ENCODE results near the gene SLC44A3.

DNA sequence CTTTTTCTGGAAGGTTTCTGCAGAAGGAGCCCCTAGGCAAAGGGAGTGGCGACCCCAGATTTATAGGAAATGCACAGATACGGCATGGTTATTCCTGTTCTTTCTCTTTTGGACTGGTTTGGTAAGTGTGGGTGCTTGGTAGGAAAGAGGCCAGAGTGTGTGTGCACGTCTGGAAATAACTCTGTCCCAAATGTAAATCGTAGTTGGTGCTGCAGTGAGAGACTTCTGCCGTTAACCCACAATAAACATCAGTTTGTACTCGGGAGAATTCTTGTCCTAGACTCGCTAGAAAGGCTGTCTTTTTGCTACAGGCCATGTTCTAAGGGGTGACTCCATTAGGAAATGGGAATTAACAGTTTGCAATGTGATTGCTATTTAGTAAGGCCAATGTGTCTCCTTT lies 779 bp downstream of the SLC44A3 start:
- TF ChIP-seq CTCF (IDR thresholded peaks at IDR 0.05; ENCODE audit: poor library complexity, severe bottlenecking) (no peak), EP300 (conservative IDR thresholded peaks at IDR 0.05; ENCODE audit: poor library complexity, severe bottlenecking) (no peak), TAF1 (IDR thresholded peaks at IDR 0.05; ENCODE audit: low read depth) (no peak), EZH2 (IDR thresholded peaks at IDR 0.05; ENCODE audit: borderline replicate concordance, insufficient read depth, low read length, poor library complexity, severe bottlenecking) (no peak), POLR2AphosphoS5 (IDR thresholded peaks at IDR 0.05) (no peak), RAD21 (conservative IDR thresholded peaks at IDR 0.05) (no peak), MXI1 (conservative IDR thresholded peaks at IDR 0.05; ENCODE audit: poor library complexity, severe bottlenecking) (no peak), SMC3 (conservative IDR thresholded peaks at IDR 0.05; ENCODE audit: poor library complexity) (no peak)
- TF ChIP-seq, protein P1, sequence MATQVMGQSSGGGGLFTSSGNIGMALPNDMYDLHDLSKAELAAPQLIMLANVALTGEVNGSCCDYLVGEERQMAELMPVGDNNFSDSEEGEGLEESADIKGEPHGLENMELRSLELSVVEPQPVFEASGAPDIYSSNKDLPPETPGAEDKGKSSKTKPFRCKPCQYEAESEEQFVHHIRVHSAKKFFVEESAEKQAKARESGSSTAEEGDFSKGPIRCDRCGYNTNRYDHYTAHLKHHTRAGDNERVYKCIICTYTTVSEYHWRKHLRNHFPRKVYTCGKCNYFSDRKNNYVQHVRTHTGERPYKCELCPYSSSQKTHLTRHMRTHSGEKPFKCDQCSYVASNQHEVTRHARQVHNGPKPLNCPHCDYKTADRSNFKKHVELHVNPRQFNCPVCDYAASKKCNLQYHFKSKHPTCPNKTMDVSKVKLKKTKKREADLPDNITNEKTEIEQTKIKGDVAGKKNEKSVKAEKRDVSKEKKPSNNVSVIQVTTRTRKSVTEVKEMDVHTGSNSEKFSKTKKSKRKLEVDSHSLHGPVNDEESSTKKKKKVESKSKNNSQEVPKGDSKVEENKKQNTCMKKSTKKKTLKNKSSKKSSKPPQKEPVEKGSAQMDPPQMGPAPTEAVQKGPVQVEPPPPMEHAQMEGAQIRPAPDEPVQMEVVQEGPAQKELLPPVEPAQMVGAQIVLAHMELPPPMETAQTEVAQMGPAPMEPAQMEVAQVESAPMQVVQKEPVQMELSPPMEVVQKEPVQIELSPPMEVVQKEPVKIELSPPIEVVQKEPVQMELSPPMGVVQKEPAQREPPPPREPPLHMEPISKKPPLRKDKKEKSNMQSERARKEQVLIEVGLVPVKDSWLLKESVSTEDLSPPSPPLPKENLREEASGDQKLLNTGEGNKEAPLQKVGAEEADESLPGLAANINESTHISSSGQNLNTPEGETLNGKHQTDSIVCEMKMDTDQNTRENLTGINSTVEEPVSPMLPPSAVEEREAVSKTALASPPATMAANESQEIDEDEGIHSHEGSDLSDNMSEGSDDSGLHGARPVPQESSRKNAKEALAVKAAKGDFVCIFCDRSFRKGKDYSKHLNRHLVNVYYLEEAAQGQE (IDR thresholded peaks at IDR 0.05; ENCODE audit: borderline replicate concordance), result no peak
